K562 (cell line): ENCODE data around the gene RNF39. TPM values are rescaled to one million over a fixed set of nuclear protein-coding genes. Genes with fewer than 3 reads are reported as not detected.

Source experiments
- POLR2G ChIP-seq: fragments of 200-400 bp; formaldehyde crosslinking; IDR thresholded peaks from 2 replicates; pipeline ENCODE4 v1.6.1; 2017; ENCODE audit warnings: low read depth, mild to moderate bottlenecking, antibody characterized with exemption, low read length, moderate library complexity
- polyA plus RNA-seq, 8 experiments: library from polyadenylated mRNA; depleted of rRNA in 4 of 8; stranded (reverse) in 5 of 8; unstranded in 3 of 8; fragments of >200 nt; fragmentation: Nextera tagmentation in 2 of 8; fragmentation: Illumina TruSeq in 1 of 8; extraction: Ambion mirVana in 2 of 8; extraction: Trizol in 1 of 8; gene quantifications; 2 replicates each; pipeline versions ENCODE4 v1.2.1 to v1.2.3, GENCODE V29; 2011 to 2014; ENCODE audit warnings: inconsistent platforms in 1 of 8, missing spikeins in 1 of 8
- total RNA-seq, 7 experiments: library from RNA; depleted of rRNA in 6 of 7; stranded (reverse); fragments of >200 nt in 6 of 7; fragmentation: Illumina TruSeq in 2 of 7; extraction: Trizol in 2 of 7; gene quantifications; 2 replicates each; pipeline versions ENCODE4 v1.2.1 to v1.2.3, GENCODE V29; 2011 to 2021; ENCODE audit warnings: low replicate concordance in 1 of 7
- TF ChIP-seq, protein P1 (sequence below): sonication (generic); formaldehyde crosslinking; IDR thresholded peaks from 2 replicates; pipeline ENCODE4 v1.8.0; 2022; ENCODE audit warnings: mild to moderate bottlenecking, missing genetic modification reagents

RNF39 gene
- total and polyA plus RNA-seq, 9 of the 15 experiments (the other 6 are each of a cell fraction or from before 2014, with no cell fraction given), result not detected

DNA sequence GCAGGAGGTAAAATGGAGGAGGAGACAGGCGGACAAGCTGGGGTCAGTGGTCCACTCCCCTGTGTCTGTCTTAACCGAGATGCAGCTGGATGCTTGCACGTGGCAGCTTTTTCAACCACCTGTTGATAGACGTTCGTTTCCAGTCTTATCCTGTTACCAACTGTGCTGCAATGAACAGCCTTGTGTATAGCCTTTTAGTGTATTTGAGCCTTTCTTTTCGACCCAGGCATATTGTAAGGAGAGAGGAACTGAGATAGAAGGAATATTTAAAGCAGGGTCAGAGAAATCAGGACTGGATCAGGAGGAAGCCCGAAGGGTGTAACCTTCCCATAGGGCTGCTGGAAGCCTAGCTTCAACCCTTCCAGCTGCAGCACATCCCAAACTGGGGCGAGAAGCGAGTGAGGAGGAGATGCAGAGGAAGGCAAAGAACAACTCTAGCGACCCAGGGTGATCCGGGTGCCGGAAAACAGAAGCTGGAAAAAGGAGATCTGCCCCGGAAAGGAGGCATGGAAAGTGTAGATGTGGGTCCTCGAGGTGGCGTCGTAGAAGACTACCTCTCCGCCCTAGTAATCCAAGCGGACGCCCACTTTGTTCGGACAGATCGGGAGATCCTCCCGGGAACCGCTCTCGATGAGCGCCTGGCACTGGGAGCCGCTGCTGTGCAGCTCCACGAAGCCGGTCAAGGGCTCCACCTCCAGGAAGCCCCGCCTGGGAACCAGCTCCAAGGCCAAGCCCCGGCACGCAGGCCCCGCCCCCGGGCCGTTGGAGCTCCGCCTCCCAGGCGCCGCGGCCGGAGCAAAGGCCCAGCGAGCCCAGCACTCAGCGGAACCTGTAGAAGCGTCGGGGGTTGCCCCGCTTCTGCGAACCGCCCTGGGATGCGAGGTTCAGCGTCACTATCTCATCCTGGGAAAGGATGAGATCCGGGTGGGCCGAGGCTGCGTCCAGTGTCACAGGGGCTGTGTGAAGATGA lies 26.2 kb upstream of the RNF39 start (continued):
- TF ChIP-seq, protein P1, sequence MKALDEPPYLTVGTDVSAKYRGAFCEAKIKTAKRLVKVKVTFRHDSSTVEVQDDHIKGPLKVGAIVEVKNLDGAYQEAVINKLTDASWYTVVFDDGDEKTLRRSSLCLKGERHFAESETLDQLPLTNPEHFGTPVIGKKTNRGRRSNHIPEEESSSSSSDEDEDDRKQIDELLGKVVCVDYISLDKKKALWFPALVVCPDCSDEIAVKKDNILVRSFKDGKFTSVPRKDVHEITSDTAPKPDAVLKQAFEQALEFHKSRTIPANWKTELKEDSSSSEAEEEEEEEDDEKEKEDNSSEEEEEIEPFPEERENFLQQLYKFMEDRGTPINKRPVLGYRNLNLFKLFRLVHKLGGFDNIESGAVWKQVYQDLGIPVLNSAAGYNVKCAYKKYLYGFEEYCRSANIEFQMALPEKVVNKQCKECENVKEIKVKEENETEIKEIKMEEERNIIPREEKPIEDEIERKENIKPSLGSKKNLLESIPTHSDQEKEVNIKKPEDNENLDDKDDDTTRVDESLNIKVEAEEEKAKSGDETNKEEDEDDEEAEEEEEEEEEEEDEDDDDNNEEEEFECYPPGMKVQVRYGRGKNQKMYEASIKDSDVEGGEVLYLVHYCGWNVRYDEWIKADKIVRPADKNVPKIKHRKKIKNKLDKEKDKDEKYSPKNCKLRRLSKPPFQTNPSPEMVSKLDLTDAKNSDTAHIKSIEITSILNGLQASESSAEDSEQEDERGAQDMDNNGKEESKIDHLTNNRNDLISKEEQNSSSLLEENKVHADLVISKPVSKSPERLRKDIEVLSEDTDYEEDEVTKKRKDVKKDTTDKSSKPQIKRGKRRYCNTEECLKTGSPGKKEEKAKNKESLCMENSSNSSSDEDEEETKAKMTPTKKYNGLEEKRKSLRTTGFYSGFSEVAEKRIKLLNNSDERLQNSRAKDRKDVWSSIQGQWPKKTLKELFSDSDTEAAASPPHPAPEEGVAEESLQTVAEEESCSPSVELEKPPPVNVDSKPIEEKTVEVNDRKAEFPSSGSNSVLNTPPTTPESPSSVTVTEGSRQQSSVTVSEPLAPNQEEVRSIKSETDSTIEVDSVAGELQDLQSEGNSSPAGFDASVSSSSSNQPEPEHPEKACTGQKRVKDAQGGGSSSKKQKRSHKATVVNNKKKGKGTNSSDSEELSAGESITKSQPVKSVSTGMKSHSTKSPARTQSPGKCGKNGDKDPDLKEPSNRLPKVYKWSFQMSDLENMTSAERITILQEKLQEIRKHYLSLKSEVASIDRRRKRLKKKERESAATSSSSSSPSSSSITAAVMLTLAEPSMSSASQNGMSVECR (CRISPR knock-in tag), result no peak
- peak; percentile 80 for TF ChIP-seq POLR2G
